K562 (cell line): ENCODE data around the gene PIK3CA.

ENCODE experiments used
- CTCF ChIP-seq, 3 experiments: IDR thresholded peaks in 2 of 3; conservative IDR thresholded peaks in 1 of 3; 2 replicates each; pipeline ENCODE4 v1.5.1; 2011 to 2012; ENCODE audit warnings: low read length in 3 of 3, mild to moderate bottlenecking in 3 of 3, control low read depth in 2 of 3, improper control_type of control experiment in 1 of 3, inconsistent platforms in 1 of 3, low read depth in 1 of 3, mixed read lengths in 1 of 3, moderate library complexity in 1 of 3; ENCODE audit not compliant: insufficient read depth in 2 of 3
- DACH1 ChIP-seq: fragments of 450-650 bp; IDR thresholded peaks from 2 replicates; pipeline ENCODE4 v1.6.1; 2018; ENCODE audit not compliant: partially characterized antibody
- TAF1 ChIP-seq: IDR thresholded peaks from 2 replicates; pipeline ENCODE4 v1.6.1; 2011; ENCODE audit warnings: mild to moderate bottlenecking, low read length, moderate library complexity; ENCODE audit not compliant: insufficient read depth, control insufficient read depth, severe bottlenecking; ENCODE audit errors: extremely low read depth
- ZFP36 ChIP-seq: fragments of 150-350 bp; IDR thresholded peaks from 2 replicates; pipeline ENCODE4 v1.6.1; 2018; ENCODE audit warnings: low read length, low read depth; ENCODE audit not compliant: partially characterized antibody
- TF ChIP-seq, protein P1 (sequence below): sonication (generic); formaldehyde crosslinking; IDR thresholded peaks from 2 replicates; pipeline ENCODE4 v1.9.0; 2022; ENCODE audit warnings: mild to moderate bottlenecking, missing genetic modification reagents
- TF ChIP-seq, protein P2 (sequence below): IDR thresholded peaks from 3 replicates; pipeline ENCODE4 v1.6.1; 2011; ENCODE audit warnings: borderline replicate concordance, mild to moderate bottlenecking; ENCODE audit not compliant: insufficient read length, insufficient read depth

GRCh38 chr3:179200790-179201189 is 52.6 kb downstream of the PIK3CA start:
- TF ChIP-seq, protein P1, sequence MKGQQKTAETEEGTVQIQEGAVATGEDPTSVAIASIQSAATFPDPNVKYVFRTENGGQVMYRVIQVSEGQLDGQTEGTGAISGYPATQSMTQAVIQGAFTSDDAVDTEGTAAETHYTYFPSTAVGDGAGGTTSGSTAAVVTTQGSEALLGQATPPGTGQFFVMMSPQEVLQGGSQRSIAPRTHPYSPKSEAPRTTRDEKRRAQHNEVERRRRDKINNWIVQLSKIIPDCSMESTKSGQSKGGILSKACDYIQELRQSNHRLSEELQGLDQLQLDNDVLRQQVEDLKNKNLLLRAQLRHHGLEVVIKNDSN (CRISPR knock-in tag), result no peak
- TF ChIP-seq TAF1 (no peak), ZFP36 (no peak), DACH1 (no peak), CTCF (IDR thresholded peaks at IDR 0.05 in 2 of 3, conservative IDR thresholded peaks at IDR 0.05 in 1 of 3; ENCODE audit: insufficient read depth in 2 of 3, low read depth in 1 of 3, low read length in 3 of 3) (no peak)
- TF ChIP-seq, protein P2, sequence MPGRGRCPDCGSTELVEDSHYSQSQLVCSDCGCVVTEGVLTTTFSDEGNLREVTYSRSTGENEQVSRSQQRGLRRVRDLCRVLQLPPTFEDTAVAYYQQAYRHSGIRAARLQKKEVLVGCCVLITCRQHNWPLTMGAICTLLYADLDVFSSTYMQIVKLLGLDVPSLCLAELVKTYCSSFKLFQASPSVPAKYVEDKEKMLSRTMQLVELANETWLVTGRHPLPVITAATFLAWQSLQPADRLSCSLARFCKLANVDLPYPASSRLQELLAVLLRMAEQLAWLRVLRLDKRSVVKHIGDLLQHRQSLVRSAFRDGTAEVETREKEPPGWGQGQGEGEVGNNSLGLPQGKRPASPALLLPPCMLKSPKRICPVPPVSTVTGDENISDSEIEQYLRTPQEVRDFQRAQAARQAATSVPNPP, result no peak
